BJ (cell line): ENCODE measurements around the gene KRT84. TPM values are rescaled to one million over a fixed set of nuclear protein-coding genes. Genes with fewer than 3 reads are reported as not detected.

ENCODE experiments used
- CTCF ChIA-PET: fragments of 350-600 bp; formaldehyde crosslinking; extraction: SDS; loops from one replicate; lab custom pipeline; 2021; ENCODE audit warnings: antibody characterized with exemption, inconsistent platforms; lab: Yijun Ruan, JAX
- POLR2A ChIA-PET: fragments of 300-600 bp; sonication (Branson Sonifier 250); formaldehyde crosslinking; extraction: SDS; loops from one replicate; lab custom pipeline; 2021; ENCODE audit warnings: antibody characterized with exemption; lab: Charles Lee
- DNase-seq: peaks from one replicate; pipeline ENCODE4 v3.0.0-alpha.2; 2011; ENCODE audit warnings: low read depth
- H3K27me3 ChIP-seq: 2 replicates; pipeline ENCODE4 v1.6.0; 2011; ENCODE audit warnings: low read length; ENCODE audit not compliant: control insufficient read depth, insufficient read depth
- H3K36me3 ChIP-seq: 2 replicates; pipeline ENCODE4 v1.5.1; 2011; ENCODE audit warnings: low read length; ENCODE audit not compliant: control insufficient read depth, insufficient read depth
- H3K4me3 ChIP-seq: 2 replicates; pipeline ENCODE4 v1.5.1; 2011; ENCODE audit warnings: low read depth, mild to moderate bottlenecking, control low read depth, low read length
- polyA plus RNA-seq: library from polyadenylated mRNA; depleted of rRNA; stranded (reverse); fragments of >200 nt; gene quantifications from 2 replicates; pipeline ENCODE4 v1.2.3, GENCODE V29; 2011
- TF ChIP-seq, protein P1 (sequence below): IDR thresholded peaks from 2 replicates; pipeline ENCODE4 v1.5.1; 2011; ENCODE audit warnings: low read depth, mild to moderate bottlenecking, control low read depth, inconsistent platforms, low read length, moderate library complexity; ENCODE audit not compliant: insufficient read depth

The KRT84 gene
- polyA plus RNA-seq, 1 experiment, result not detected

DNA sequence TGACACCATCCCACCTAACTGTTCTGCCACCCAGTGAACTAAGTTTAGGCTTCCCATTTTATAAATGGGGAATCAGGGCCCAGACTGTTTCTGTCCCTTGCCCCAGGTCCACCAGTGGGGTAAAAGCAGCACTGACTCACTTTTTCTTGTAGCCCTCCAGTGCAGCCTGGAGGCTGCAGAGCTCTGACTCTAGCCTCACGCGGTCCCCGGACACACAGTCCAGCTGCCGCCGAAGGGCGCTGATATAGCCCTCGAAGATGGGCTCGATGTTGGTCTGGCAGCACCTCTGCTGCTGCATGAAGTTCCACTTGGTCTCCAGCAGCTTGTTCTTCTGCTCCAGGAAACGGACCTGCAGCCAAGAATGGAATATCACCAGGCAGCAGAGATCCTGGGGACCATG, 18.1 kb upstream of the KRT84 start:
- TF ChIP-seq, protein P1, sequence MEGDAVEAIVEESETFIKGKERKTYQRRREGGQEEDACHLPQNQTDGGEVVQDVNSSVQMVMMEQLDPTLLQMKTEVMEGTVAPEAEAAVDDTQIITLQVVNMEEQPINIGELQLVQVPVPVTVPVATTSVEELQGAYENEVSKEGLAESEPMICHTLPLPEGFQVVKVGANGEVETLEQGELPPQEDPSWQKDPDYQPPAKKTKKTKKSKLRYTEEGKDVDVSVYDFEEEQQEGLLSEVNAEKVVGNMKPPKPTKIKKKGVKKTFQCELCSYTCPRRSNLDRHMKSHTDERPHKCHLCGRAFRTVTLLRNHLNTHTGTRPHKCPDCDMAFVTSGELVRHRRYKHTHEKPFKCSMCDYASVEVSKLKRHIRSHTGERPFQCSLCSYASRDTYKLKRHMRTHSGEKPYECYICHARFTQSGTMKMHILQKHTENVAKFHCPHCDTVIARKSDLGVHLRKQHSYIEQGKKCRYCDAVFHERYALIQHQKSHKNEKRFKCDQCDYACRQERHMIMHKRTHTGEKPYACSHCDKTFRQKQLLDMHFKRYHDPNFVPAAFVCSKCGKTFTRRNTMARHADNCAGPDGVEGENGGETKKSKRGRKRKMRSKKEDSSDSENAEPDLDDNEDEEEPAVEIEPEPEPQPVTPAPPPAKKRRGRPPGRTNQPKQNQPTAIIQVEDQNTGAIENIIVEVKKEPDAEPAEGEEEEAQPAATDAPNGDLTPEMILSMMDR, result no peak
- no peak for DNase-seq

DNA sequence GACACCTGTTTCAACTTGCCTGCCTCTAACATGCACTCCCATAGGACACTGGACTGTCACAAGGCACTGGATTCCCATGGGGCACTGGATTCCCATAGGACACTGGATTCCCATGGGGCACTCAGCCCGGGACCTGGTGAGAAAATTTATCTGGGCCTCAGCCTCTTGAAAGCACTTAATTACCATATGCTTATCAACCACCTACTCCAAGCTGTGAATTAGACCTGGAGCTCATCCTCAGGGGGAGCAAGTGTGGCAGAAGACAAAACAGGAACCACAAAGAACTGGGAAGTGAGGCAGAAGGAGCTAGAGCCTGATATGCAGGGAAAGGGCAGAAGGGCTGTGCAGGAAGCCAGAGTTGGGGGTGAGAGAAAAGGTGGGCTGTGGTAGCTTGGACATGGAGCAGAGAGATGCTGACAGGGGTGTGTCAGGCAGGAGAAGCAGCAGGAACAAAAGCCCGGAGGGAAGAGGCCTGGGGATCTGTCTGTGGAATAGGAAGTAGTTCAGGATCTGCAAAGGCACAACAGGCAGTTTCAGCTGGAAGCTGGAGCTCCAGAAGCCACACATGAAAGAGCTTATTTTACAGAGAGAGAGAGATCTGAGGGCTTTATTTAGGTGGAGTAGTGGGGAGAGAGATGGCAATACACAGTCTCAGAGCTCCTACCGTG, 17.6 kb upstream of the KRT84 start:
- H3K27me3 ChIP-seq, result peaks cover 13% of the 10 kb centered on the region
- ChIA-PET POLR2A (no interaction called here), CTCF (interaction anchor here (0.6 to 1.1 kb wide), 3 partner anchors 468 to 482 kb away, joined by 3 read pairs; no protein-coding TSS in a partner anchor)
- TF ChIP-seq, protein P1, result no peak
- DNase-seq, result no peak
- no peaks in the 10 kb centered on the region for H3K36me3 ChIP-seq
- H3K4me3 ChIP-seq, result no peak overlapping the region

More for the DNA sequence above, 18.1 kb upstream of the KRT84 start:
- ChIA-PET POLR2A (no interaction called here), CTCF (interaction anchor here (0.6 to 2.1 kb wide), 5 partner anchors 8 to 482 kb away, joined by 3 to 10 read pairs (median 3); no protein-coding TSS in a partner anchor)
- H3K36me3 ChIP-seq, result no peaks in the 10 kb centered on the region
- H3K4me3 ChIP-seq, result no peak overlapping the region
- peaks cover 12% of the 10 kb centered on the region for H3K27me3 ChIP-seq

DNA sequence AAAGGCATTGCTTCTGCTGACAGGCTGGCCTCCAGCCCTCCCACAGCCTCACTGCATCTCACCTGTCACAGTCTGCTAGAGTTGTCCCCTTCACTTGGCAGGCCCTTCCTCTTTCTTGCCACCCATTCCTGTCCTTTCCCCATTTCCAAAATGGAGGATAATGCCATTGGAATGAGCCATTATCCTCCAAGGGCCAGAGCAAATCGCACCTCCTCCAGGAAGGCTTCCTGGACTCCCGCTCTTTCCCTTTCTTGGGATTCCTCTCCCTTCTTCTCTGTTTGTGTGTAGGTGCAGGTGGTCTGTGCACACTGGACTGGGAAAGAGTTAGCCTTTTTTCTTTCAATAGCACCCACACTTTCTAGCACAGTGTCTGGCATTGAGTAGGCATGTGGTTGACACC, 16.9 kb upstream of the KRT84 start:
- H3K27me3 ChIP-seq, result peaks cover 13% of the 10 kb centered on the region
- CTCF ChIA-PET, result interaction anchor here (0.7 to 2.4 kb wide), 2 partner anchors 11 kb away, joined by 3 to 10 read pairs; no protein-coding TSS in a partner anchor
- H3K4me3 ChIP-seq, result no peak overlapping the region
- no peaks in the 10 kb centered on the region for H3K36me3 ChIP-seq
- POLR2A ChIA-PET, result no interaction called here
- TF ChIP-seq, protein P1, result no peak
- no peak for DNase-seq

DNA sequence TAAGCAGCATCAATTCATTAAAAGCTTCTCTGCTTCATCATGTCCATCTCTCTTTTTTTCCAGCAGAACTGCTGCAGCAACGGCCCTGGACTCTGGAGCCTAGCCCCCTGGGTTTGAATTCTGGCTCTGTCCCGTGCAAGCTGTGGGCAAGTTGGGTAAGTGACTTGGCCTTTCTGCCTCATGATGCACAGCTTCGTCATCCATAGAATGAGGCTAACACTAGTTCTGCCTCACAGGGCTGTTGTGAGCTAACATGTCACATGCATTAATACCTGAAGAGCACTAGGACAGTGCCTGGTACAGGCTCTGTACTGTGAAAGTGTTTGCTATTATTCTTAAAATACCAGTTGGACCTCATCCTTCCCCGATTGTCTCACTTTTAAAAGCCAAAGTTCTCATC, 16.5 kb upstream of the KRT84 start:
- H3K36me3 ChIP-seq, result no peaks in the 10 kb centered on the region
- POLR2A ChIA-PET, result no interaction called here
- no peak for DNase-seq
- TF ChIP-seq, protein P1, result no peak
- peaks cover 14% of the 10 kb centered on the region for H3K27me3 ChIP-seq
- CTCF ChIA-PET, result interaction anchor here (0.7 to 2.4 kb wide), 4 partner anchors 10 to 478 kb away, joined by 3 to 10 read pairs (median 4); no protein-coding TSS in a partner anchor
- H3K4me3 ChIP-seq, result no peak overlapping the region

DNA sequence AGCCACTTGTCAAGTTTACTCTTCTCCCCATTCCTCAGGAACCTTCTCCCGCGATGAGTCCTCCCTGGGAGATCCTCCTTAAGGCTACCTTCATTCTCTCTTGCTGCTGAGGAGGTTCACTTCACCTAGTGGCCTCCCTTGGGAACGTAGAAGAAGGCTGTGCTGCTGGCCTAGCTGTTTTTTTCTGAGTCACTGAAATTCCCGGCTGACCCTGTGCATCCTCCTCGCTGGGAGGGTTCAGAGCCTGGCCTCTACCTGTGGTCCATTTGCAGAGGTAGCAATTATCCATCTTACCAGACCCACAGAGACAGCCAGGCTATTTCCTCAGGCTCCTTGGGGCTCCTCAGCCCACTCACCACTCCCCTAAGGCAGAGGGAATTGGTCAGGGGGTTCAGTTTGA, 16.1 kb upstream of the KRT84 start:
- Histone ChIP-seq H3K36me3 (no peaks in the 10 kb centered on the region), H3K27me3 (peaks cover 14% of the 10 kb centered on the region), H3K4me3 (no peak overlapping the region)
- no peak for DNase-seq
- POLR2A ChIA-PET, result no interaction called here
- CTCF ChIA-PET, result interaction anchor here (0.7 to 2.4 kb wide), 4 partner anchors 9 to 478 kb away, joined by 3 to 10 read pairs (median 4); no protein-coding TSS in a partner anchor
- TF ChIP-seq, protein P1, result no peak
